Stimulated activated CD8-positive, alpha-beta memory T cell treated with anti-CD3 and anti-CD28 coated beads, Interleukin-2, amount 100 ng/mL, for 48 hours (primary cell): ENCODE measurements around the gene TSPAN10.
A peak's percentile ranks its signal among the peaks of the same experiment; 100 is the strongest.
"Not testable (repeated sequence)": the region's sequence is repeated elsewhere in the genome, so short reads cannot be mapped to it uniquely, and the experiment has no call there.

Source experiments
- DNase-seq, 2 donors: peaks; one replicate each; pipeline ENCODE4 v3.0.0-alpha.2; 2020; ENCODE audit warnings: low read depth in 2 of 2

The TSPAN10 gene

GRCh38 chr17:81636505-81637288 is at the start of gene TSPAN10, which contains the start of gene NPLOC4:
TSPAN10 (plus strand) TSS chr17:81637196; CDS start chr17:81642413, 5,217 bp downstream.
NPLOC4 (minus strand) TSS chr17:81637112; CDS start chr17:81636930, 182 bp downstream.
- DNase-seq: peak; percentile 79

GRCh38 chr17:81589612-81590011 is 47.4 kb upstream of the TSPAN10 start:
- no peak for DNase-seq

- no peak for DNase-seq
Measured at GRCh38 chr17:81590121-81590520, 46.9 kb upstream of the TSPAN10 start.

- DNase-seq: no peak
Measured at GRCh38 chr17:81591971-81592370, 45.0 kb upstream of the TSPAN10 start.

GRCh38 chr17:81593105-81593871 is 43.7 kb upstream of the TSPAN10 start:
- no peak for DNase-seq

- DNase-seq: no peak
Measured at GRCh38 chr17:81599719-81600486, 37.1 kb upstream of the TSPAN10 start.

- no peak for DNase-seq
Measured at GRCh38 chr17:81601525-81602120, 35.4 kb upstream of the TSPAN10 start.

- no peak for DNase-seq
Measured at GRCh38 chr17:81603846-81604610, 33.0 kb upstream of the TSPAN10 start.

GRCh38 chr17:81607431-81607830 is 29.6 kb upstream of the TSPAN10 start:
- no peak for DNase-seq

GRCh38 chr17:81608082-81608481 is 28.9 kb upstream of the TSPAN10 start:
- DNase-seq: peak in 1 of 2 donors; percentile 30

- DNase-seq: no peak
Measured at GRCh38 chr17:81608605-81609004, 28.4 kb upstream of the TSPAN10 start.

- no peak for DNase-seq
Measured at GRCh38 chr17:81609541-81610311, 27.3 kb upstream of the TSPAN10 start.

- DNase-seq: no peak
Measured at GRCh38 chr17:81612172-81612970, 24.6 kb upstream of the TSPAN10 start.

- no peak for DNase-seq
Measured at GRCh38 chr17:81615401-81615930, 21.5 kb upstream of the TSPAN10 start.

- DNase-seq: no peak
Measured at GRCh38 chr17:81616877-81617276, 20.1 kb upstream of the TSPAN10 start.

- not testable (repeated sequence) for DNase-seq
Measured at GRCh38 chr17:81618307-81618706, 18.7 kb upstream of the TSPAN10 start.

GRCh38 chr17:81621494-81622130 is 15.4 kb upstream of the TSPAN10 start:
- no peak for DNase-seq

- no peak for DNase-seq
Measured at GRCh38 chr17:81630274-81630673, 6.7 kb upstream of the TSPAN10 start.

GRCh38 chr17:81631482-81631881 is 5.5 kb upstream of the TSPAN10 start:
- DNase-seq: no peak
